ENCODE measurements around the gene PNMA1.
"Not testable (repeated sequence)": the region's sequence is repeated elsewhere in the genome, so short reads cannot be mapped to it uniquely, and the experiment has no call there.

PNMA1 gene

DNA sequence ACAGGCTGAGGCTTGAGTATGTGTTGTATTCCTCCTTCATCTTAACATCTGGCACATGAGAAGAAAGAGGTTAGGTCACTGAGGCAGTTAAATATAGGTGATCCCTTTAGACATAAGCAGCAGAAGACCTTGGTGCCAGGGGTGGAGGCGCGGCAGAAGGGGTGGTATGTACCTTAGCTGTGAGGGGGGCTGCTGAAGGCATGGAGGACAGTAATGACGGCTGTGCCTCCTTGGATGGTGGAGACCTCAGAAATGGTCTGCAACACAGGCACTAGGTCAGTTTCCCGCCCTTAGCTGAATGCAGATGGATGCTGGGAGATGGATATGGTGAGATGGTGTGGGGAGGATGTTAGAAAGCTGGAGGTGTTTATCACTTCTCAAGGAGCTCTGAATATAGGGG, 1.5 kb upstream of the PNMA1 start:
- no peak for DNase-seq

DNA sequence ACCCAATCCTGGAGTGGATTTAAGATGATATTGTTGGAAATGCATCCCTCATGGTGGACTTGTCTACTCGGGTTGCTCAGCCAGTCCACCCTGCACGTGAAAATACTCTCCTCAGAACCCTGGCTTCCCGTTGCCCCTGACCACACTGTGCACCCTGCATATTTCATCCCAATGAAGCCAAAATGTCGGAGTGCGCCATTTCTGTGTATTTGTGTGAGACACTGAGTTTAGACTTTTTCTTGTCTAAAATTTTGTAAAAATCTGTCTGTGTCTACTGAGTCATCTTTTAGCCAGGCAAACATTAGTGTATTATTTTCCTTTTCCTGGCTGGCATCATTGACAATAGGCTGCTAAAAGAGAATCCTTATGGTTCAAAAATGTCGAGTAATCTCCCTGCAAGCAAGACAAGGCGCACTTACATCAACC, 485 bp upstream of the PNMA1 start:
- DNase-seq, result no peak

DNA sequence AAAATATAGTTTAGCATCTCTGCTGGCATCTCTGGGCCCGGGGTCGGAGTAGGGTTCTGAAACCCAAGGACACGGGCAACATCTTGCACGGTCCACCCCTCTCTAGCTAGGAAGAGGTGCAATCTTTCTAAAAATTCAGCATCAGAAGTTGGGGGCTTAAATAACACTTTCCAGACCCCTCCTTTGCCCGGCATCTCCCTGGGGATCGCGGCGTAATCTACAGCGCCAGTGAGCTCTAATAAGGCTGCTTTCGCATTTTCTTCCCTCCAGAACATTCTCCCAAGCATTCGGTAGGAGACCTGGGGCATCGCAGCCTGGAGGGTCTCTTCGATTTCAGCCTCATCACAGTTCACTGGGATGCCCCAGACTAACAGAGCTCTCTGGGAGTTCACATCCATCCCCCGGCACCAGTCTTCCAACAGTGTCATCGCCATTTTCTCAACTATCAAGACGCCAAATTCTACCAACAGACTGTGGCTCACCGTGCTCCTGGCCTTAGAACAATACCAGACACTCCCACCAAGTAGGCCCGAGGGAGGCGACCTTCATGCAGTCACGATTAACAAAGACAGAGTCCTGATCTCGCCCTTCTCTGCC, 880 bp downstream of the PNMA1 start:
- peak in 4 of 14 donors; percentile 42 to 67 (median 64) for DNase-seq

DNA sequence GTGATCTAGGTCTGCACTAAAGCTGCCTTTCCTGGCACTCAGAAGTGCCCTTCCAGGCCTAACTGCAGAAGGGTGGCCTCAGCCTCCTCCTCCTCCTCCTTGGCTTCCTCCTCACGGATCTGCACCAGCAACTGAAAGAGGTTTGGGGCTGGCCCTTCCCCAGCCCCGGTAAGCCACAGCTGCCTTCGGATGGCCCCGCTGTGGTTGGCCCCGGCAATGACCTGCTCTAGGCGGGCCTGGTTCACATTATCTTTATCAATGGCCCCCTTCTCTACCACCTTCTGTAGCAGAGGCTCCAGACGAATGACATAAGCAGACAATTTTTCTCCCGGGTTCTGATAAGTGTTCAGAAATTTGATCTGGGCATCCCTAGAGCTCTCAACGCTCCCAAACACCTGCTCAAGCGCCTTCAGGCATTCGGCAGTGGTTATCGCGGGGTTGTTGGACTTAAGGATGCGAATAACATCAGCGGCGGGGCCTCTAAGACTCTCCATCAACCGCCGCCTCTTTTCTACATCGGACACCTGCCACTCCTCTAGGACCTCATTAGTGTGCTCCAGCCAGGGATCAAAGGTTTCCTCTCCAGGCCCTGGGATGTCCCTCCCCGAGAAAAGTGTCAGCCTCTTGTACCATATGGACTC, 1.5 kb downstream of the PNMA1 start:
- peak in 6 of 14 donors; percentile 16 to 70 (median 44) for DNase-seq

DNA sequence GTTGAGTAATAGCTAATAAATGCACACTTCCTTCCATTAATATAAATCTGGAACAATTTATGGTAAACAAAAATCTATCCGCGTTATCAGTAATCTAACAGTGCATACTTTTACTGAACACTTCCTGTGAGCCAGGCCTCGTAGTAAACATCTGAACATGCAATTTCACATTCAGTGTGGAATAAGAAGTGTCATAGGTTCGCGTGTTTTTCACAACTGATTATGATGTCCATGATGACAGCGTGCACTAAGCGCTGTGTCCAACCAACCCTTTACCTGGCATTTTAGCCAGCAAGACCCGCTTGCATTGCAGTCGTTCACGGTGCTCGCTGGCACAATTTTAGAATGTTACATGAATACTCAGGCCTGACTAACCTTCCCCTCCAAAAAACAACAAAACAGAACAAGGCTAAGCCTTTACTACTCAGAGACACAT, 2.1 kb downstream of the PNMA1 start:
- peak in 2 of 14 donors; percentile 20 to 51 for DNase-seq

DNA sequence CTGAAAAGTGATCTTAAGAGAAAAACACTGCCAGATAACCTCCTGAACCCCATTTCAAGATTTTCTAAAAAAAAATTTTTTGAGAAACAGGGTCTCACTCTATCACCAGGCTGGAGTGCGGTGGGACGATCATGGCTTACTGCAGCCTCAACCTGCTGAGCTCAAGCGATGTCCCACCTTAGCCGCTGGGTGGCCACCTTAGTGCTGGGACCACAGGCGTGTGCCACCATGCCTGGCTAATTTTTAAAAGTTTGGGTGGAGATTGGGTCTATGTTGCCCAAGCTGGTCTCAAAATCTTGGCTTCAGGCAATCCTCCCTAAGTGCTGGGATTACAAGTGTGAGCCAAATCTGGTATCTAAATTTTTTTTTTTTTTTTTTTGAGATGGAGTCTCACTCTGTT, 3.4 kb downstream of the PNMA1 start:
- DNase-seq, result no peak

DNA sequence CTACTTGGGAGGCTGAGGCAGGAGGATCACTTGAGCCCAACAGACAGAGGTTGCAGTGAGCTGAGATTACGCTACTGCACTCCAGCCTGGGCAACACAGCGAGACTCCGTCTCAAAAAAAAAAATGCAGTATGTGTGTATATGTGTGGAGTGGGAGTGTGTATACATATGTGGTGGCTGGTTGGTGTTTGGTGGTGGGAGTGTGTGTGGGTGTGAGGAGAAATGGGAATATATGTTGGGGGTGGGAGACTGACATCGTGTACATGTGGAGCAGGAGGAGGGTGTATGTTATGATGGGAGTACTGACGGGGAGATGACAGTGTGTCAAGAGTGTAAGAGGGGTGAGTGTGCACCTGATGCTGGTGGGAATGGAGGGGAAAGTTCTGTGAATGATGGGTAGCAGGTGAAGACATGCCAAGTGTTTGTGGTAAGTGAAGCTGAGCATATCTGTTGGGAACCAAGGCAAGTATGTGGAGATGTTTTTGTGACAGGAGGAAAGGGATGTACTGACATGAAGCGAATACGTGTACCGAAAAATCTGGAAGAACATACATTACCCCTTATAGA, 4.2 kb downstream of the PNMA1 start:
- no peak for DNase-seq

DNA sequence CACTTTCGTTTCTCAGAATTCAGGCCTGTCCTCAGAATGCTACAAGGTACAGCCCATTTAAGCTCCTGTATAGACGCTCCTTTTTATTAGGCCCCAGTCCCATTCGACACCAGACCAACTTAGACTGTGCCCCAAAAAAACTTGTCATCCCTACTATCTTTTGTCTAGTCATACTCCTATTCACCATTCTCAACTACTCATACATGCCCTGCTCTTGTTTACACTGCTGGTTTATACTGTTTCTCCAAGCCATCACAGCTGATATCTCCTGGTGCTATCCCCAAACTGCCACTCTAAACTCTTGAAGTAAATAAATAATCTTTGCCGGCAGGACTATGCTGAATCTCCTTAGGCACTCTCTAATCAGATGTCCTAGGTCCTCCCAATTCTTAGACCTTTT, 6.1 kb downstream of the PNMA1 start:
- DNase-seq, result not testable (repeated sequence)

DNA sequence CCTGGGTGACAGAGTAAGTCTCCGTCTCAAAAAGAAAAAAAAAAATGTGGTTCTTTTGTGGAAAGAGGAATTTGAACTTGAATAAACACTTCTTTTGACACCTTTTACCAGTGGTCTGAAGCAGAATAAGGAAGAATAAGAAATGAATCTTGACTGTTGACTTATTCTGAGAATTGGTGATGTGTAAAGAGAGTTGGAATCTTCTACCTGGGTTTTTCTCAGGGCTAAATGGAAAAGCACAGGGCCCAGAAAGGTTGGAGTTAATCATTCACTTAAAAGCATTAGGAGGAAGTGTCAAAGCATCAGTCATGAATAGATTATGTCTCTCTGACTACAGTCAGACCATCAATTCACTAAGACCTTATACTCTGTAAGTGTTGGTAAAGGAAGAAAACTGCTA, 13.9 kb downstream of the PNMA1 start:
- DNase-seq, result no peak

DNA sequence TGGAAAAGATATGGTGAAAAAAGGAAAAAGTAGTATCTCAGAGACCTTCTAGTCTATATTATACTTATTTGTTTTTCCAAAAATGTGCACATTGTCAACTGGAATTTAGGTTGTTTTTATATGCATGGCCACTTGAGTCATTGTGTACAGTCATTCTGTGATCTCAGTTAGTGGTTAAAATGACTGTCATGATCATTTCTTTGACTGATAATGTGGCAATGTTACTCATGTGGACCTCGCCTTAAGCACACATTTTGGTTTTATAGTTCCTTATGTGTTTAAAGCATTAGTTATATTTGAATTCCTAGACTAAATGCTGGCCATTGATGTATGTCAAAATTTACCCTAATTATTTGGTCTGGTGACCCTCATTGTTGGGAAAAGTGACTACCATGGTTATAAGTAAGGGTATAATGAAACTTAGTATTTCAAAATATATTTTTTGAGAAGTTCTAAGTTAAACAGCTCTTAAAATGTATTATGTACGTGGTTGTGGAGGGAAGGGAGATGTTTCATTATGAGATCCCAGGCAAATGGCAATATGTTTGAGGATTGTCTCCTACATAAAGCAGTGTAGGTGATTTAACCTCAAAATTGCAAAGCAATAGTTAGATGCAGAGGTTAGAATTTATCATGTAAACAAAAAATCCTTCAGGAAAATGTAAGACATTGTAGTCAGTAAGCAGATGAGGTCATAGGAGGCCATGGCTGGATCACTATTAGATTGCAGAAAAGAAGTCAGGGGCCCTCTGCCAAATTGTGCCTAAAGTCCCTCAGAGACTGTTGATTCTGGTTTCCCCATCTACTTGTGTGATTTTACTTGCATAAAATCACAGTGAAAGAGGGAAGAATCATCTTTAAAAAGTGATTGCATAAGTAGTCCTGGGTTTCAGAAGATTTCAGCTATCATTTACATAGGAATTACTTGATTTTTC, 17.5 kb downstream of the PNMA1 start:
- DNase-seq, result no peak

DNA sequence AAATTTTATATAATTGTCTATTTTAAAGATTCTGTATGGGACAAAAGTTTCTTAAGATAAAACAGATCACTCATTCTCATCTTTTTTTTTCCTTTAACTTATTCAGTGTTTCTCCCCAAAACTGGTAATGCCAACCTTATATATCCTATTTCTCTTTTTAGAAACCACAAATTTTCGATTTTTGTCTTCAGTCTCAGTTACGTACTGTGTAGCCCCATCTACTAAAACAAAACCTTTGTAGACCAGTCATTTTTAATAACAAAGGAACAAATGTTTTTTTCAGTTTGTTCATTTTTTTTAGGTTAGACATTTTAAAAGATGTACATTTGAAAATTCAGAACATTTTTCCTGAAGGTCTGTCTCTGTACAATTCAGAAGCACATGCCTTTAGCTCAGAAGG, 18.2 kb downstream of the PNMA1 start:
- DNase-seq, result no peak

DNA sequence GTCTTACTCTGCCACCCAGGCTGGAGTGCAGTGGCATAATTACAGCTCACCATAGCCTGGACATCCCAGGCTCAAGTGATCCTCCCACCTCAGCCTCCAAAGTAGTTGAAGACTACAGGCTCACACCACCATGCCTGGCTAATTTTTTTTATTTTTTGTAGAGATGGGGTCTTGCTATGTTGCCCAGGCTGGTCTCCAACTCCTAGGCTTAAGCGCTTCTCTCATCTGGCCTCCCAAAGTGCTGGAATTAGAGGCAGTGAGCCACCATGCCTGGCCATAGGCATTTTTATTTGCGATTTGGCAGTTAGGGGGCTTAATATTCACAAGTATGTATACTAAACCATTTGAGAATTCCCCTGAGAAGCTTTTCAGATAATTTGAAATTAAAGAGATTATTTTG, 19.1 kb downstream of the PNMA1 start:
- no peak for DNase-seq

DNA sequence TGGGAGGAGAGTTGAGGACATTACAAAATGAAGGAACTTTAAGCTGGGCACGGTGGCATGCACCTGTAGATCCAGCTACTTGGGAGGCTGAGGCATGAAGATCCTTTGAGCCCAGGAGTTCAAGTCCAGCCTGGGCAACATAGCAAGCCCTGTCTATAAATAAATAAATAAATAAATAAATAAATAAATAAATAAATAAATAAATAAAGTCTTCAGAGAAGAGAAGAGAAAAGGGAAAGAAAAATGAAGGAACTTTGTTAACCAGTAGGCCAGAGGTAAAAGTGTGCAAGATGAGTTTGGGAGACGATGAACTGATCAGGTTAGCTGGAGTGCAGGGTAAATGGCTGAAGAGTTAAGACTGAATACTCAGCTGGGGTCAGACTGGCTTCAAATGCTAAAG, 20.1 kb downstream of the PNMA1 start:
- no peak for DNase-seq

DNA sequence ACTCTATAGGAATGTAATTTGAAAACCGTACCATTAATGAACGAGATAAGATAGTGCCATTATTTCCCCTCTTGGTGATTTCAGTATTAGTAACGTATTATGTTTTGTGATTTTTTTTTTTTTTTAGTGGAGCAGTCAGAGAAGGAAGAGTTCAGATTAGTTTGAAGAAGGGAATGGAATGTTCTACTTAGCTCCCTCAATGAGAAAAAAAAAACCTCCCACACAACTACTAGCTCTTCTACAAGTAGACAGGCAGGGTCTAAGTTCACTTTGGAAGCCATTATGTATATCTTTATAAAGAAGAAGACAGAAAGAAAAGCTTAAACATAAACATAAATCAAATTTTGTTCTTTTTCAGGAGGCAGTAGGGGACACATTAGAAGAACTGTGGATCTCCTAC, 27.3 kb downstream of the PNMA1 start:
- no peak for DNase-seq

DNA sequence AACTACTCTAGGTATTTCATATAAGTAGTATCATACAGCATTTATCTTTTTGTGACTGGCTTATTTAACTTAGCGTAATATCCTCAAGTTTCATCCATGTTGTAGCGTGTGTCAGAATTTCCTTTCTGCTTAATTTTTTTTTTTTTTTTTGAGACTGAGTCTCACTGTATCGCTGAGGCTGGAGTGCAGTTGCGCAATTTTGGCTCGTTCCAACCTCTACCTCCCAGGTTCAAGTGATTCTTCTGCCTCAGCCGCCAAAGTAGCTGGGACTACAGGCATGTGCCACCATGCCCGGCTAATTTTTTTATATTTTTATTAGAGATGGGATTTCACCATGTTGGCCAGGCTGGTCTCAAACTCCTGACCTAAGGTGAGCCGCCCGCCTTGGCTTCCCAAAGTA, 28.9 kb downstream of the PNMA1 start:
- DNase-seq, result no peak

DNA sequence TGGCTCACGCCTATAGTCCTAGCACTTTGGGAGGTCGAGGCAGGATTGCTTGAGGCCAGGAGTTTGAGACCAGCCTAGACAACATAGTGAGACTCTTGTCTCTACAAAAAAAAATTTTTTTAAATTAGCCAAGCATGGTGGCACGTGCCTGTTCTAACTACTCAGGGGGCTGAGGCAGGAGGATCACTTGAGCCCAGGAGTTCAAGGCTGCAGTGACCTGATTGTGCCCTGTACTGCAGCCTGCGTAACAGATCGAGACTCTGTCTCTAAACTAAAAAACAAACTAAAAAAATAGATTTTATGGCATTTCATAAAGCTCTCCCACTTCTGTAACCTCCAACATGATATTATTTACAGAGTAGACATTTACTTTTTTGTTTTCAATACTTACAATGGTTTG, 29.6 kb downstream of the PNMA1 start:
- DNase-seq, result no peak

DNA sequence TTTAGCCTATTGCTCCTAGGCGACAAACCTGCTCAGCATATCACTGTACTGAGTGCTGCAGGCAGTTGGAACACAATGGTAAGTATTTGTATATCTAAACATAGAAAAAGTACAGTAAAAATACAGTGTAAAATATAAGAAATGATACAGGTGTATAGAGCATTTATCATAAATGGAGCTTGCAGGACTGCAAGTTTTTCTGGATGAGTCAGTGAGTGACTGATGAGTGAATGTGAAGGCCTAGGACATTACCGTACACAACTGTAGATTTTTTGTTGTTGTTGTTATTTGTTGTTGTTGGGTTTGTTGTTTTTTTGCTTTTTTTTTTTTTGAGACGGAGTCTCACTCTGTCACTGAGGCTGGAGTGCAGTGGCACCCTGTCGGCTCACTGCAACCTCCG, 33.4 kb downstream of the PNMA1 start:
- no peak for DNase-seq

DNA sequence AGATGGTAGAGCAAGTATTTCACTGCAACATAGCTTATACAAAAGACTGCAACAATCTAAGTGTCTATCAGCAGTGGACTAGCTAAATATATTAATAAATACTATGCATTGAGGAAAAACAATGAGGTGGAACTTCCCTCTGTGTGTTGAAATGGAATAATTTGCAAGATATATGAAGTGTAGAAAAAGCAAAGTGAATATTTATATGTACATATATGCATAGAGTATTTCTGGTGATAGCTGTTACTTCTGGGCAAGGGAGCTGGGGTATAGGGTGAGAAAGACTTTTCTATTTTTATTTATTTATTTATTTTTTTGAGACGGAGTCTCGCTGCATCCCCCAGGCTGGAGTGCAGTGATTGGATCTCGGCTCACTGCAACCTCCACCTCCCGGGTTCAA, 35.5 kb downstream of the PNMA1 start:
- no peak for DNase-seq

DNA sequence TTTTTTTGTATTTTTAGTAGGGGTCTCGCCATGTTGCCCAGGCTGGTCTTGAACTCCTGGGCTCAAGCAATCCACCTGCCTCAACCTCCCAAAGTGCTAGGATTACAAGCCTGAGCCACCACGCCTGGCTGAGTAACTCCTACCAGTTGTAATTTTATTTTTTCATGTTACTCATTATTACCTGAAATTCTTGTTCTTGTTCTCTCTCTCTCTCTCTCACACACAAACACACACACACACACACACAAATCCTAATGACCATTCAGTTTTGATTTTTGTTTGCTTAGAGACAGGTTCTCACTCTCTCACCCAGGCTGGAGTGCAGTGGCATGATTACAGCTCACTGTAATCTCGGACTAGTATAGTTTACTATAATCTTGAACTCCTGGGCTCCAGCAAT, 39.2 kb downstream of the PNMA1 start:
- no peak for DNase-seq

DNA sequence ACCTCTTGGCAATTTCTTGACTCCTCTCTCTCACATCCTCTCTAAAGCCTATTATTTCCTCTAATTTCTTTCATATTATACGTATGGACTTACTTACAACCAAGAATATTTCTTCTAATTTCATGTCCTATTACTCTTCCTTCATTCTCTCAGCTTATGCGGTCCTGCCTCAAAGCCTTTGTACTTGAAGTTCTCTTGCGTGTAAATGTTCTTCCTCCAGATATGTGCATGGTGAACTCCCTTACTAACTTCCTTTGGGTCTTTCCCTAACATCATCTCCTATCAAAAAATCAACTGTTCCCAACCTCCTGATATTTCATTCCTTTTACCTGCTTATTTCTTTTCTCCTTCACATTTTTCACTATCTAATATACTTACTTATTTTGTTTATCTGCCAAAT, 46.3 kb downstream of the PNMA1 start:
- DNase-seq, result no peak

DNA sequence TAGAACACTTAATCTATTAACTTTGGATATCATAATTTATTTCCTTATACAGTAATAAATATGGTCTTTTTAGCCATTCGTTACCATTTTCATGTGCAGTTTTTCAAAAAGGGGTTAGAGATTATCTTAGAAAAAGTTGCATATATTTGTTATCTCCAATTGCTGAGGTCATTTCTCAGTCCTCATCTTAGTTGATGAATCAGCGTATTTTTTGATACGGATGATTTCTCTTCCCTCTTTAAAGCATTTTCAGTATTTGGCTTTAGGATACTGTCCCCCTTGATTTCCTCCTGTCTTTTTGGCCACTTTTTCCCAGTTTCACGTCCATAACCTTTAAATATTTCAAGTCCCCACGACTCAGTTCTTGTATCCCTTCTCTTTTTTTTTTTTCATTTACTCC, 47.6 kb downstream of the PNMA1 start:
- no peak for DNase-seq

DNA sequence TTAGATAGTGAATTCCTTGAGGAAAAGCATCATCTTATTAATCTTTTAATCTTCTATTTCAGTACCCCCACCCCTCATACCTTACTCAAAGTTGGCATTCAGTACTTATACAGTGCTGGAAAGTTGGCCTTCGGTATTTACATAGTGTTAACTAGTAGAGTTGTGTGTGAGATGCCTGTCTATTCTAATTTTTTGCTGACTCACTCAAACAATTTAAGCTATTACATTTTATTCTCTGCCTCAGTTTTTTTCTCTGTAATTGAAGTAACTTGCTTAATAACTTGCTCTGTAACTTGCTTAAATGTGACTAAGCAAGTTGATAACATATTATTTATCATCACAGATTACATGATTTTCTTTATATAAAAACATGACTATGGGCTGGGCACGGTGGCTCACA, 49.1 kb downstream of the PNMA1 start:
- DNase-seq, result no peak

DNA sequence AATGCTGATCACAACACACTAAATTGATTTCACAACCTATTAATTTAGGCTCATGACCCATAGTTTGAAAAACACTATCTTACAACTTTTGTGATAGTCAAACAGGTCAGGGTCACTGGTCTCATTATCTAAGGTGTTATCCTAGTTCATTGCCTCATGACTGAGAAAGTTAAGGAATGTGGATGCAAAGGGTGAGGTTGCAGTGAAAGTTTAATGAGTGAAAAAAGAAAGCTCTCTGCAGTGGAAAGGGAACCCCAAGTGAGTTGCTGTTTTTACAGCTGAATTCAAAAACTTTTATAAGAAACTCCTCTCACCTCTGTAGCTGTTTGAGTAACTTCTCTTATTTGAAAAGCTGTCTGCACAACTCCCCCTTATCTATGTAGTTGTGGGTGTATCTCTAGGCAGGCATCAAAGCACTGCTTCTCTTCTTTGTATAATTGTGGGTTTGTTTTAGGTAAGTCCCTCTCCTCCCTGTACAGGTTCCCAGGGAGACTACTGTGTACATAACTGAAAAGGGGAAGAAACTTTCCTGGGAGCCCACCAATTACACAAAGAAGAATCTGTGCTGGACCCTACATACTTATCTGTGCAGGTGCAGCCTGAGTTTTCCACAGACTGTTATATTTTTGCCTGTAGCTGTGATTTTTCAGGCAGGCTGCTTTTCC, 50.5 kb downstream of the PNMA1 start:
- DNase-seq, result no peak
